GM21825 (cell line): ENCODE measurements around the gene THY1.
"Not testable (repeated sequence)": the region's sequence is repeated elsewhere in the genome, so short reads cannot be mapped to it uniquely, and the experiment has no call there.

Experiments
- ATAC-seq: cut with Tn5 transposase; IDR thresholded peaks from one replicate; pipeline ENCODE4 v1.9.1; 2021; ENCODE audit warnings: mild to moderate bottlenecking, moderate library complexity; ENCODE audit not compliant: unreplicated experiment

THY1 gene

DNA sequence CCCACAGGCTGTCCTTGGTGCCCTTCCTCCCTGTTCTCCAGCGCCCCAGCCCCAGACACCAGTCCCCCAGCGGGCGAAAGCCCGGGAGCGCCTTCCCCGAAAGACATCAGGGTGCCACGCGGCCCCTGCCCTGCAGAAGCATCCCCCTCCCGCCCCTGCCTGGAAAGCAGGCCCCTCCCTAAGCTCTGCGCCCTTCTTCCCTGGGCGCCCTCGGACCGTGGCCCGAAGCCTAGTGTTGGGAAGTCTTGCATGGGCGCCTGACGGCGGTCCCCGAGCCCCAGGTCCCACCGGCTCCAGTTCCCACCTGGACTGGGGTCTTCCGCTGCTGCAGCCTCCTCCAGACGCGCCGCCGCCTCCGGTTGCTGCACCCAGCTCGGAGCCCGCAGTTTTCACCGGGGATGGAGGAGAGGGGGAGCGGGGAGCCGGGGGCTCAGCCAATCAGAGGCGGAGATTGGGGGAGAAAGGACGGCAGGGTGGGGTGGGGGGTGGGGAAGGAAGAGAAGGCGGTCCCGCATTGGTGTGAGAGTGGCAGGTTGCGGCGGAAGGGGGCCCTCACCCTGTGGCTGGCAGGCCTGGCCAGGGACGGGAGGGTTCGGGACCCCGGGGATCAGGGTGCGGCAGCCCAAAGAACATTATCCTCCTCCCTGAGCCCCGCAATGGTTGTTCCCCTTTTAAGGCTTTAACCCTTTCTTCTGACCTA lies at the start of gene THY1:
Gene THY1 (minus strand): TSS at position 364 of the 700 bp plus-strand sequence. CDS start 2,267 bp downstream, outside the sequence.
- ATAC-seq: no peak

DNA sequence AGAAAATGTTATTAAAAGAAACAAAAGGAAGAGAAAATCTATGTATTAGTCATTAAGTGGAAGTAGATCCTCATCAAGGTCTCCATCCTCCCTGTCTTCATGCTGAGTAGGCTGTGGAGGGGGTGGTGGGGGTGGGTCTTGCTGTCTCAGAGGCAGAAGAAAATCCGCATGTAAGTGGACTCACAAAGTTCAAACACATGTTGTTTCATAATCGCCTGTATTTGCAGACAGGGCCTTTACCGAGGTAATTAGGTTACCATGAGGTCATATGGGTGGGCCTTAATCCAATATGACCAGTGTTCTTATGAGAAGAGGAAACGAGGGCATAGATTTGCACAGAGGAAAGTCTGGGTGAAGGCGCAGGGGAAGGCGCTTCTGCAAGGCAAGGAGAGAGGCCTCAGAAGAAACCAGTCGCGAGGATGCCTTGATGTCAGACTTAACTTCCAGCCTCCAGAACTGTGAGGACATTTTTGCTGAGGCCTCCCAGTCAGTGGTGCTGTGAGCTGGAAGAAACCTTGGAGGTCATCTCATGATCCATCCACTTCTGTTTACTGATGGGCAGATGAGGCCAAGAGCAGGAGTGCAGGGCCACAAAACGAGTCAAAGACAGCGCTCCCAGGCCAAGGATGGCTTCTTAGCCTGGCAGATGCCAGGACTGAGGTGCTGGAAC lies 49.3 kb upstream of the THY1 start:
- no peak for ATAC-seq

DNA sequence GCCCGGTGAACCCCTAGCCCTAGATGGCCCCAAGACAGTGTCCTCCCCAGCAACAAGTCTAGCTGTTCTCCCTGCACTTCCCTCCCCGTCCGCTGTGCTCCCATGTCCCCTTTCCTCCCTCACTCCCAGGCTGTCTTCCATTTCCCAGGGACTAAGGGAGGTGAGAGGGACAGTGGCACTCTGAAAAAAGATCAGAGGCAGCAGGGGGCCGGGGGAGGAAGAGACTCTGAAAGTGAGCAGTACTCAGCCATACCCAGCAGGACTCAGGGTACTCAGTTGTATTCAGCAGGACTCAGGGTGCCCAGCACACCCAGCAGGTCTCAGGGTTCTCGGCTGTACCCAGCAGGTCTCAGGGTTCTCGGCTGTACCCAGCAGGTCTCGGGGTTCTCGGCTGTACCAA lies 48.4 kb upstream of the THY1 start:
- ATAC-seq: no peak

DNA sequence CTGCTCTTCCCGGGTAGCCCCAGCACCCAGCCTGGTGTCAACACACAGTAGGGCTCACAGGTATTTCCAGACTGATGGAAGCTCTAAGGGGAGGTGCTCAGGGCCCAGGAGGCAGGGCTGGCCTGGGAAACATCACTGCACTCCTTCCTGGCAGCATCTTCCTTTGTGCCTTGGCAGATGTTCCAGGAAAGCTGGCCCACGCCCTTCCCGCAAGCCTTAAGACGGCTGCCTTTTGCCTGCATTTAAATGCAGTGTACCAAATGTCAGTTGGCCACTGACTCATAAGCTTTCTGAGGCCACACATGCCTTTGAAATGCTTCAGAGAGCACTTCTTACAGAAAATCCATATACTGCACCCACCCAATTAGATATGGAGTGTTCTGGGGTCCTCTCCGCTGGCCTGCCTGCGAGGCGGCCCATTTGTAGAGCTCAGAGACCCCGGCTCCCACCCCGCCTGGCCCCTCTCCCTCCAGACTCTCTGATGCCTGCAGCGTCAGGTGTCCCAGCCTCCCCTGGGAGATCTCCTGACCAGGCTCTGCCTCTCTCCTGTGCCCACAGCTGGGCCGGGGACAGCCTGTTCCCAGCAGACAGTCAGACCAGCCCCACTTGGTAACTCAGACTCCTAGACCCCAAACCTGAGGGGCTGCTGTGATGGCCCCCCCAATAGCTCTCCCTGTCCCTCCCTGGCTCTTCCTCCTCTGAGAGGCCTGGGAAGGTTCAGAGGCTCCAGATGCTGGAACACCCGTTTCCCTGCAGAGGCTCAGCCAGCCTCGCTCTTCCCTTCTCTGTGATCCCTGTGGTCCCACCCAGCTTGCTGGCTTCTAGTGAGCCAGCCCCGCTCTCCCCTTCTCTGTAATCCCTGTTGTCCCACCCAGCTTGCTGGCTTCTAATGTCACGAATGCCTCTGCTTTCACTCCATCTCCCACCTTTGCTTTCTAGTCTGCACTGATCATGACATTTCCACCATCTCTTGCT lies 47.6 kb upstream of the THY1 start:
- no peak for ATAC-seq

DNA sequence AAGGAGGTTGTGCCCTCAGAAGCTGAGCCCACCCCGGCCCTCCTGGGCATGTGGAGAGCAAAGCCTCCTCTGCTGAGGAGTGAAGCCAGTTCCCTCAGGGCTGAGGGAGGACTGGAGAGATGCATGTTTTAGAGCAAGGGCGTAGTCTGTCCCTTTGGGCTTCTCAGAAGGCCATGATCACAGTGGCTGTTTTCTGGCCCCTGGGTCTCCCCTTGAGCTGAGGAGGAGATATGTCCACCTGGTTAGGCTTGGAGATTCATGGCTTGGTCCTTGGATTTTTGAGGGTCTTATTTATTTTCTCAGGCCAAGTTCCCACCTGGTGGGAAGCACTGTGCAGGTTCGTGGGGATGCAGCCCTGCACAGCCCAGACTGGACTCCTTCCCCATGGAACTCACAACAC lies 46.5 kb upstream of the THY1 start:
- no peak for ATAC-seq

DNA sequence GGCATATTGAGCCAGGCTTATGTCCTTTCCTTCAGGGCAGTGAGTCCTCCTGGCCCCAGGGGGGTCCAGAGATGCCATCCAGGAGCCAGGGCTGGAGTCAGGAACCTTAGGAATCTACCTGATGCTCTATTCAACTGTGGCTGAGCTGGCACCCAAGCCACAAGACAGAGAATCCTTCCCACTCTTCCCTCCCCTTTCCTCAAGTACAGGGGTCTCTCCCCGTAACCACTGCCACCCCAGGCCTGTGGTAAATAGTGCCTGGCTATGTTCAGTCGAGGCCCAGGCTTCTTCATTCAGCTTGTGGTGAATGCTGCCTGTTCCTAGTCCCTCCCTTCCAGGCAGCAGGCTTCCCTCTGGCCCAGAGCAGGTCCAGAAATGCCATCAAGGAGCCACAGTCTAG lies 45.5 kb upstream of the THY1 start:
- ATAC-seq: no peak

DNA sequence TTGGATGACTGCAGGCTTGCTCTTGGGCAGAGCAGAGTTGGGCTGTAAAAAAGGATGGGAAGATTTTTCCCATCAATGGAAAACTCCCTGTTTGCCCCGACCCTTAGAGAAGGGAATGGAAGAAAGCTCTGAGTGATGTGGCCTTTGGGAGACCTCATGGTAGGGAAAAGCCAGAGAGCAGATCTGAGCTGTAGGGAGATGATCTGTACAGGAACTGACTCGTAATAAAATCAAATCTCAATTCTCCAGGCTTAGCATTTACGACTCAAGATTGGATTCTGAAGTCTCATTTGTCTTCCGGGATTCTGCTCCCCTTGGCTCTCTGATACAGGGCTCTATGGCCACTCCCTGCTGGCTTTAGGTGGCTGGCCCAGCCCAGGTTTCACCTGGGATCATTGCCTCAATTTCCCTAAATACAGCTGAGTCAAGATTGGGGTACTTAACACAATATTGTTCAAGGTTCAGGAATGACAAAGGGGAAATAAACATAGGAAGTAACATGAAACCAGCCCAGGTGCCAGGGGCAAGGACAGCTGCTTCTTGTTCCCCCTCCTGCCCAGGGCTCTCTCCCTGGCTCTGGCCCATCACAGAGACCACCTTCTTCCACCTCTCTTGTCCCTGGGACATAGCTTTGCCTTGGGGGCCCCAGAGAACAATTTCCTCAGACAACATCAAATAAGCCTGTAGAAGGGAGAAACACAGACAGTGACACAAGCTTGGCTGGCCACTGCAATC lies 38.4 kb upstream of the THY1 start:
- no peak for ATAC-seq

DNA sequence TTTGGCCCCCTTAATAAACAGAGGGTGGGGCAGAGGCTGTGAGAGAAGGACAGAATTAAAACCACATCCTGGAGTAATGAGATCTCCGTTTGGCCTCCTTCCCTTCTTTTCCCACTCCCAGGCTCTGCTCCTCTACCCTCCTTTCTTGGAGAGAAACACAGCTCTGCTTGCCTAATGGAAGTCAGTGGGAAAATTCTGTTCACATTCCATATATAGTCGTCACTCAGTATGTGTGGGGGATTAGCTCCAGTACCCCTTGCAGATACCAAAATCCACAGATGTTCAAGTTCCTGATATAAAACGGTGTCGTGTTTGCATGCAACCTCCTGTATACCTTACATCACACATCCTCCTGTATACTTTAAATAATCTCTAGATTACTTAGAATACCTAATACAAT lies 37.6 kb upstream of the THY1 start:
- ATAC-seq: no peak

DNA sequence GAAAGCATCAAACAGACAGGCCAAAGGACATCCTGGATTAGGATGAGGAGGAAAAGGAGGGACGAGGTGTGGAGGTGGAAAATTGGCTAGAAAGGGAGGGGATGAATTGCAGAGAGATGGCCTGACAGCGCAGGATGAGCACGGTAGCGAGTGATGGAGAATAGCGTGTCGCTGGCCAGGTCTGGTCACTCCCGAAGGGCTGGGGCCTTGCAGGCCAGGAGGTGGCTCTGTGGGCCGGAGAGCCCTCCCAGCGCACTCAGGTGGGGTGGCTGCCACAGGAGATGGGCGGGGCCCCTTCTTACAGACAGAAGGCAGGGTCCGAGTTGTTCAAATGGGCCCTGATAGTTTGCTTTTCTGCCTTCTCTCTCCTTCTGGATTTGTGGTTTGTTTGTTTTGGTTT lies 37.1 kb upstream of the THY1 start:
- ATAC-seq: no peak

DNA sequence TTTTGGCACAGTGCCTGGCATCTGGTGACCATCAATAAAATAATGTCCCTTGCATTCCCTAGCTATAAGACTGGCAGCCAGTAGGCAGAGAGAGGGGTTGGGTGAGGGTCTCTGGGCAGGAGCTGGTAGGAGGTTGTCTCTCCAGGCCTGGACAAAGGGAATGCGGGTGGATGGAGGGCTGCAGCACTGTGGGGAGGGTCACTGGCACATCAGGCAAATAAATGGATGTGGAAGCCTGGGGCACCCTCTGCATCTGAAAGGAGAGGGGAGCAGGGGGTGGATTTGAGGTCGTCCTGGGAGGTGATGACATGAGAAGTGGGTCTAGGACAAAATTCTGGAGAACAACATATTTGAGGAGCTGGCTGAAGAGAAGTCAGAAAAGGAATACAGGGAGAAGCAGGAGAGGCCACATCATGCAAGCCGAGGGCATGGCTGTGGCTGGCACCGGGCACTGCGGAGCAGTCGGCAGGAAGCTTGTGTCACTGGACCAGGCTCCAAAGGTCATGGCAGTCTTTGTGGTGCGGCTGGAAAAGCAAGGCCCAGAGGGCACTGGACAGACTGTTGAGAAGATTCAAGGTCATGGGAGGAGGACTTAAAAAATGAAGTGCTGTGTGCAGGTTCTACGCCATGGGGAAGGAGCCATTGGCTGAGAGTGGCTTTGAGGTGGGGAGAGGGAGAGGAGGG lies 36.5 kb upstream of the THY1 start:
- ATAC-seq: no peak

DNA sequence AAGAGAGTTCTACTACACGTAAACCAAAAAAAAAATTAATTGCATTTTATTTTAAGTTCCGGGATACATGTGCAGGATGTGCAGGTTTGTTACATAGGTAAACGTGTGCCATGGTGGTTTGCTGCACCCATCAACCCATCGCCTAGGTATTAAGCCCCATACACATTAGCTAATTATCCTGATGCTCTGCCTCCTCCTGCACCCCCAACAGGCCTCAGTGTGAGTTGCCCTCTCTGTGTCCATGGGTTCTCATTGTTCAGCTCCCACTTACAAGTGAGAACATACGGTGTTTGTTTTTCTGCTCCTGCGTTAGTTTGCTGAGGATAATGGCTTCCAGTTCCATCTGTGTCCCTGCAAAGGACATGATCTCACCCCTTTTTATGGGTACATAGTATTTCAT lies 32.7 kb upstream of the THY1 start:
- ATAC-seq: not testable (repeated sequence)

DNA sequence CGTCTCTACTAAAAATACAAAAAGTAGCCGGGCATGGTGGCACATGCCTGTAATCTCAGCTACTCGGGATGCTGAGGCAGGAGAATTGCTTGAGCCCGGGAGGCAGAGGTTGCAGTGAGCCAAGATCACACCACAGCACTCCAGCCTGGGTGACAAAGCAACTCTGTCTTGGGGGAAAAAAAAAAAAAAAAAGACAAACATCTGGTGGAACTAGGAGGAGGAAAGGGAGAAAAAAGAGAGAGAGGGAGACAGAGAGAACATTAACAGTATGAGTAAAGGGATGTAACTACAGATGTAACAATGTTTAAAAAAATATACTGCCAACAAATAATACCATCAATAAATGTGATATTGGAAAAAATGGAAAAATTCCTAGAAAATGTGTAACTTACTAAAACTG lies 32.3 kb upstream of the THY1 start:
- ATAC-seq: not testable (repeated sequence)

DNA sequence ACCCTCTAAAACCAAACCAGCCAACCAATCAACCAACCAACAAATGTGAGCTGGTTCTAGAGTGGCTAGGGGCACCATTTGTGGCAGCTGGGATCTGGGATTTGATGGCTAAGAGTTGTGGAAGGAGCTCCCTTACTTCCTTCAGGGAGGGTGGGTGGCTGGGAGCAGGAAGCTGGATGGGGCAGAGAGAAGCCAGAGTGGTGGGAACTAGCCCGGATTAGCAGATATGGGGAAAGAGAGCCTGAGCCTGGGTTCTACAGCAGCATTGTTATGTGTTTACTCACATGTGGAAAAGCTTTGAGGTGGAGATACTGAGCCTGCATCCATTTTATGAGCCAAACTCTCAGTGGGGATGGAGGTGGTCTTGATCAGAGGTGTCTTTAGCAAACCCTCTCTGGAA lies 30.9 kb upstream of the THY1 start:
- ATAC-seq: no peak

DNA sequence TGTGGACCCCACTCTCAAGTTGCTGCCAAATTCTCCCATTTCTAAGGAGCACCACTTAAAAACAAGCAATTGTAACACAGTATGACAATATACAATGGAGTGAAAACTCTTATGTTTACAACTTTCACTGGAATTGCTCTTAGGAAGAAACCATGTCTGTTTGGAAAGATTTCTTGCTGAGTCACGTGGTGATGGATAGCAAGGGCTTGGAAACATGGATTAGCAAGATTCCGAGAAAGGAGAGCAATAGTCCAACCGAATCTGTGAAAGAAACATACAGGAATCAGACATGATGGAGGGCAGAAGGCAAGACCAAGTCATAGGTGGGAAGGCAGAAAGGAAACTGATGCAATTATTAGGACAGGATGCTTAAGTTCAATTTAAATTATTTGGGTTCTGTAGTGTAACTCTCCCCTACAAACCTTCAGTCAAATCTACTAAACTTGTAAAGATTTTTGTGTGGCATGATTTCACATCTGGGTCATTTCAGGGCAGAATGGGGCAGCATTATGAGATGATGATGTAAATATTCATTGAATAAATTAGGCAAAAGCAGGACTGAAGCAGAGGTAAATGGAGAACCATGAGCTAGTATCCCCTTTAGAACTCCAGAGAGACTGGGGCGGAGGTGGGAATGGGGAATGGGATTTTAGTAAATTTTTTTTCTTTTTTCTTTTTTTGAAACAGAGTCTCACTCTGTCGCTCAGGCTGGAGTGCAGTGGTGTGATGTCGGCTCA lies 27.8 kb upstream of the THY1 start:
- ATAC-seq: no peak

DNA sequence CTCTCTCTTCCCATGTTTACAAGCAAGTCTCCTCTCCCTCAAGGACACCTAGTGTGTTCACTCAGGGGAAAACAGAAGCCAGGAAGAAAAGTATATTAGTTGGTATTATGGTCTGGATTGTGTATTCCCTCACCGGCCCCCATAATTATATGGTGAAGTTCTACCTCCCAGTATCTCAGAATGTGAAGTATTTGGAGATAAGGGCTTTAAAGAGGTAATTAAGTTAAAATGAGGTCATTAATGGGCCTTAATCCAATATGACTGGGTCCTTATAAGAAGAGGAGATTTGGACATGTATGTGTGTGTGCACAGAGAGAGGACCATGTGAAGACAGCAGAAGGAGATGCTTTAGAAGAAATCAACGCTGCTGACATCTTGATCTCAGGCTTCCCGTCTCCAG lies 26.5 kb upstream of the THY1 start:
- no peak for ATAC-seq

DNA sequence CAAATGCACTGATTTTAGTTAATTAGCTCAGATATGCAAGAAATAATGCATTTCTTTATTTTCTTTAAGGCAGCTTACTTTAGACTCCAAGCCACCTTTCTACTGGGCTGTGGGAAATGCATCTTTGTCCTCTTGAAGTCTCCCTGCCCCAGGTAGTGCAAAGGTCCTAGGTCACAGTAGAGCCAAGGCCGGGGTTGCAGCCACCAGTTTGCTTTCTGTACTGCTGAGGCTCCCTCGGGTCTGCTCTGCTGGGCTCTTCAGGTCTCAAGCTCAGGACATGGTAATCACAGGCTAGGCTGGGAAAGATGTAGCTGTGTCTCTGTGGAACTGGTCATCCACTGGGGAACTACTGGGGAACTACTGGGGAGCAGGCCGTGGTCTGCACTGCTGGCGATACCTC lies 25.4 kb upstream of the THY1 start:
- ATAC-seq: no peak

DNA sequence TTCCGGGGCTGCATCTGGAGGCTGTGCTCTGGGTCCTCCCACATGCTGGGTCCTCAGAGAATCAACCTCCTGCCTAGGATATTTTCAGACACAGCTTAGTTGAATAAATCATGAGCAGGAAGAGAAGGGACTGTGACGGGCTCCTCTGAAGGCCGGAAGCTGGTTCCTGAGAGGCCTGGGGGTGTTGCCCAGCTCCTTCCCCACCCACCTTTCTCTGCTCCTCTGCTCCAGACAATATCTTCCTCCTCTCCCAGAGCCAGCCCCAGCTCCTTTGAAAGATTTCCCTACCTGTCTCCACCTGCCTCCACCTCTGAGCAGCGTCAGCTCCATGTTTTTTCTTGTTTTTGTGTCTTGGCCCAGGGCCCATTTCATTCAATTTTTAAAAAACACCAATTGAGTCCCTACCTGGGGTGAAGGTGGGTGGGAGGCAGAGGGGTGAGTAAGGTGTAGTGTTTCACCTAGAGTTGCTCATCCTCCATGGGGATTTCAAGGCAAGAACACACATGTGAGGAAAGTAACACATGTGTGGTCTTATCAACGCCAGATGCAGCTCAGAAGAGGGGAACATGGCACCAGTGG lies 24.8 kb upstream of the THY1 start:
- ATAC-seq: no peak

DNA sequence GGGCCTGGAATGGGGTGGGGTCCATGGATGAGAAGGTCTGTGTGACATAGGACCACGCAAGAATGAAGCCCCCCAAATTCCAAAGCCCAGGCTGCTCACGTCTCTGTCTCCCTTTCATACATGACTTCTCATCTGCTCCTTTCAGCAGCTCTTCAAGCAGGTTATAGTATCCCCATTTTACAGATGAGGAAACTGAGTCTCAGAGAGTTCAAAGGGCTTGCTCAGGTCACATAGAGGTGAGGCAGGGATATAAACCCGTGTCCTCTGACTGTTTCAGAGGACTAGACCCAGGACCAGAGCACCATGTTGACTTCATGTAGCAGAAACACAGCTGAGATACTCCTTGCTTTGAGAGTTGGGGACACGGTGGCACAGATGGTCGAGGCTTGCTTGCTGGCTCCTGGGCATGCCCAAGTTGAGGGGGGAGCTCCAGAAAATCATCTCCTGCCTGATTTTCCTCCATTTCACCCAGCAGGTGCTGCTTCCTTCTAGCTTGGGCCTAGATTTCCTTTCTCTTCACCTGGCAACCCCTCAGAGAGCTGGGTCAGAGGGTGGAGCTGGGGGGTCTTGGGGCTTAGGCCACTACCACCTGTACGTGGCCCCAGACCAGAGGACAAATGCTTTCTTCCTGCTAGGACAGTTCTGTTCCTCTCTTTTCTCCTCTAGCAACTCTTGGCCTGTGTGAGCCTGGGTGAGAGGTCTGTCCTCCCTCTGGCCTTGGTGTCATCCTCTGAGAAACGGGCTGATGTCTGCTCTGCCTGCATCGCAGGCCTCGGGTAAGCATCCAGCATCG lies 24.1 kb upstream of the THY1 start:
- no peak for ATAC-seq

DNA sequence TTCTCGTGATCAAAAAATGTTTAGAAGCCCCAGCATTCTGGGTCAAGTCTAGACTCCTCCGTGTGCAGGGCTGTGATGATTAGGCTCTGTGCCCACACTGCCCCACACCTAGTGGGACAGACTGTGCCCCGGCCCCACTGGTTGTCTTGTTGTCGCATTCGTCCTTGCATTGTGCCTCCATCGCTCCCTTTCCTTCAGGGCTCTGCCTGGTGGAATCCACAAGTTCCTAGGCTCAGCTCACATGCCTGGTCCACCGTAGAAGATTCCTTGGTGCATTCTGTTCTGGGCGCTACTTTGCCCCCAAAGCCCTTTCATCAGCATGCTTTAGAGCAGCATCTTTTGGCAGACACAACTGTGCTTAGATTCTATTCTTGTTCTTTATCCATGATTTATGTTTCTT lies 23.5 kb upstream of the THY1 start:
- ATAC-seq: no peak
